GM18508 (cell line): Measurements from ENCODE around the gene PHACTR3.

Experiments
- ATAC-seq: cut with Tn5 transposase; IDR thresholded peaks from one replicate; pipeline ENCODE4 v1.9.1; 2021; ENCODE audit warnings: moderate number of reproducible peaks; ENCODE audit not compliant: insufficient read depth, unreplicated experiment

Gene PHACTR3

DNA sequence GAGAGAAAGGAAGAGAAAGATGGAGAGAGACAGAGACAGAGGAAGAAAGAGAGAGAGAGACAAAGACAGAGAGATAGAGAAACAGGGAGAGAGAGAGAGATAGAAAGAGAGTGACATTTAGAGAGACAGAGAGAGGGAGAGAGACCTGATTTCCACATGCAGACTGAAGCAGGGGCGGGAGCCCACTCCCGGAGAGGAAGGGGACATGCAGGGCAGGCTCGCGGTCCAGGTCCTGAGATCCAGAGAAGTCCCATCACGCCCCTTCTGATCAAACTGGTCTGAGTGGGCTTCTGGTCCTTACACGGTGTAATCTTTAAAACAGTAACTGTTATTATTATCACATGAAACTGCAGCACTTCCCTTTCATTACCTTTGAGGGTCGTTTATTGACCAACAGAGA lies 62.2 kb downstream of the PHACTR3 start:
- ATAC-seq, result no peak

DNA sequence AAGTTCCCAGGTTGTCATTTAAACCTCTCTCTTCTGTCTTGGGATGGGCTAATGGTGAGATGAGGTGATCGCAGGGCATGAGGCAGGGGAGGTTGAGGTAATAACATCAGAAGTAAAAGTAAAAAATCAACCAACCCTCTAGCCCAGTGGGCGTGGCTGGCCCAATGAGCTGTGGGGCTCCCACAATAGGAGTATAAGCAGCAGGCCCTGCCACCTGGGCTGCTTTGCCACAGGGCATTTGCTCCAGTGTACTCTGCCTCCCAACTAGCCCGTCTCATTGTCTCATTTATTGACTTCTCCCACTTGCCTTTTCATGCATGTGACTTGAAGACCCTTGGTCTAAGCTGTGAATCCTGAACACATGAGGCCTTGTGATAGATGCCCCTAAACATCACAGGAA lies 62.8 kb downstream of the PHACTR3 start:
- no peak for ATAC-seq

DNA sequence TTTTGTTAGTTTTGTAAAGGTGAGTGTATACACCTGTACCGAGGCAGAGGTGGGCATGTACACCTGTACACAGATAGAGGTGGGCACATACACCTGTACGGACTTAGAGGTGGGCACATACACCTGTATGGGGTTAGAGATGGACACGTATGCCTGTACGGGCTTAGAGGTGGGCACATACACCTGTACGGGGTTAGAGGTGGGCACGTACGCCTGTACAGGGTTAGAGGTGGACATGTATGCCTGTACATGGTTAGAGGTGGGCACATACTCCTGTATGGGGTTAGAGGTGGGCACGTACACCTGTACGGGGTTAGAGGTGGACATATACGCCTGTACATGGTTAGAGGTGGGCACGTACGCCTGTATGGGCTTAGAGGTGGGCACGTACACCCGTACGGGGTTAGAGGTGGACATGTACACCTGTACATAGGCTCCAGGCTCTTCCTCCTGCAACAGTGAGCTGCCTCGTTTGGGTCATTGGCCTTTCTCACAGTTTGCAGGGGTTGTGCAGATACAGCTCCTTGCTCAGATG lies 63.7 kb downstream of the PHACTR3 start:
- ATAC-seq, result no peak

DNA sequence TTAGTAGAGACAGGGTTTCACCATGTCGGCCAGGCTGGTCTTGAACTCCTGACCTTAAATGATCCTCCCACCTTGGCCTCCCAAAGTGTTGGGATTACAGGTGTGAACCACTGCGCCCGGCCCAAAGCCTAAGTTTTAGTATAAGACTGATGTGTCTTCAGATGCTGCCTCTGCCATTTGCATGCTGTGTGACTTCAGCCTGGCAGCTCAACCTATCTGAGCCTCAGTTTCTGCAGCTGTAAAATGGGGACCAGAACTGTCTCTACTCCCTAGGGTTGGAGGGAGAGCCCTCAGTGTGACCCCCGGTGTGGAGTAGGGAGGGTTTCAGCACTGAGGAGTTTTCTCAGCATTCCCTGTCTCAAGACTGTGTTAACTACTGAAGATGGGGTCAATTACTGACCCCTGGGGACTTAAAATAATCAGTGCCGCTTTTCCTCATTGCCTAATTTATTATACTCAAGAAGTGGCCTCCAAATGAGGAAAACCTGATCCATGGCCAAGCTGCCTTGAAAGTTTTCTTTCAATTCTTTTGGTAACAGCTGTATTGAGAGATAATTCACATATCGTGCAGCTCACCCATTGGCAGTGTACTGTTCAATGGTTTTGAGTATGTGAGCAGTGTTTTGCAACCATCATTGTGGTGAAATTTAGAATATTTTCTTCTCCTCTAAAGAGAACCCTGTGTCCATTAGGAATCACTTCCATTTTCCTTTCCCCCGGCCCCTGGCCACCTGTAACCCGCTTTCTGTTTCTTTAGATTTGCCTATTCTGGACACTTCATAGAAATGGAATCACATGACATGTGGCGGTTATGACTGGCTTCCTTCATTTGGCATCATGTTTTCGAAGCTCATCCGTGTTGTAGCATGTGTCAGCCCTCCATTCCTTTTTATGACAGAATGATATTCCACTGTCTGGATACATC lies 64.8 kb downstream of the PHACTR3 start:
- ATAC-seq, result no peak

DNA sequence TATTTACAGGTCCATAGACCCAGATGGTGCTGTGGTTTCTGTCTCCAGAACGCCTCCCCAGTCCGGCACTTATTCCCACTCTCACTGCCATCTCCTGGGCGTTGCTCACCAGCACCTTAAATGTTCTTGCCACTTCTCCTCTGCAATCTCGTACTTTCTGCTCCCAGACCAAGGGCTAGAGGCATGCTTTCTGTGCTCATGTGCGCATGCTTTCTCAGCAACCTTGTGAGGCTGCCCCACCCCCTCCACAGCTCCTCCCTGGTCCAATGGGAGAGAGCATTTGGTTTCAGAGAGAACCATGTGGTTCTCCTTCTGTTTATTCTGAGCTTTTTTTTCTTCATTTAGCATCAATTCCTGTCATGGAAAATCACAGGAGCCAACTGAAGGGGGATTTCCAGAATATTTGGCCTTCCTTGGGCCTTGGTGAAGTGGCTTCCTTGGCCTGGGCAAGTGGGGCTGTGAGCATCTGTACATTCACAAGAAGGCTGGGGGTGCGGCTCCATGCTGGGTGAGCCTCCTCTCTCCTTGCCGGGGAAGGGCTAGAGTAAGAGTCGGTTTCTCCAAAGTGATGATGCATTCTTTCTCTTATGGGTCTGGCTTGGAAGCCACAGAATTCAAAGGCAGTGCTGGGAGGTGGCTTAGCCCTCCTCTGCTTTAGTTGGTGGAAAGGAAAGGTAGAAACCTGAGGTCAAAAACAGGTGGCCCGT lies 66.6 kb downstream of the PHACTR3 start:
- ATAC-seq, result no peak

DNA sequence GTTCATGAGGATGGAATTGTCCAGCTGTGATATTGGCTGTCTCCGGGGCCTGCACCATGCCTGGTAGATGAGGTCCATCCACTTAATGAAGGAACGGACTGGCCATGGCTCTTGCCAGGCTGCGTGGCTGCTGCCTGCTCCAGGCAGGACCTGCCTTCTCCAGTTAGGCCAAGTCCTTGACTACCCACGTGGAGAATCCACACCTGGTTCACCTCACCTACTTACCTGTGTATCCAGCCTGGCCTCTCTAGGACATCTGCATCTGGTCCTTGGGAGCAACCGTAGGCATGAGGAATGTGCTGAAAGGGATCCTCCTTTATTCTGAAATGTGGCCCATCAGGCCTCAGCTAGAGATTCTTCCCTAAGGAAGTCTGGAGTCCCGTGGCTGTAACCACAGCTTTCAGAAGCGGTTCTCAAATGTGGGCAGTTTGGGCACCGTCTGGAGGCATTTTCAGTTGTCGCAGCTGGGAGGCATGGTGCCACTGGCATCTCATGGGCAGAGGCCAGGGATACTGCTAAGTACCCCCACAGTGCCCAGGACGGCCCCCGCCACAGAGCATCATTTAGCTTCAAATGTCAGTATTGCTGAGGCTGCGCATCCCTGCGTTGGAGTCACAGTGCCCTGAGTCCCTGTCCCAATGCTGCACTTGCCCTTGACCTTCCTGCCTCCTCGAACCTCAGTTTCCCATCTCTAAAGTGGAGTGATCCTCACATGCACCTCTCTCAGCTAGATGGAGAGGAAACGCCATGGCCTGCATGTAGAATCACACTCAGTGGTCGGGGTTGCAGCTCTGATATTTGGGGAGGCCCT lies 67.5 kb downstream of the PHACTR3 start:
- ATAC-seq, result no peak

DNA sequence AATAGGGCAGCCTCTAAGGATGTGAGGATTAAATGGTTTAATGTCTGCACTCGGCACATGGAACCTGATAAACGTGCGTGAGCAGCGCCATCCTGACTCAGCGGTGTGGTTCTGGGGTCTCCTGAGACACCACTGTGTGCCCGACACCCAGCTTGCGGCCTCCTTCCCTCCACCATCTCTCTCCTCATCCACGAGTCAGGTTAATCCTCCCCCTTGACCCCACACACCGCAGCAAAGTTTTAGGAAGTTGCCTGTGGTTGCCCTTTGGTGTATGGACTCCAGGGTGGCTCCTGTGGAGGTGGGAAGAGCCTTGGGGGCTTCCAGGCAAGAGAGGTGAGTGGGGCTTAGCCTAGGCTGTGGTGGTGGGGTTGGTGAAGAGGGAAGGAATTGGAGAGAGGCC lies 68.2 kb downstream of the PHACTR3 start:
- ATAC-seq, result no peak

DNA sequence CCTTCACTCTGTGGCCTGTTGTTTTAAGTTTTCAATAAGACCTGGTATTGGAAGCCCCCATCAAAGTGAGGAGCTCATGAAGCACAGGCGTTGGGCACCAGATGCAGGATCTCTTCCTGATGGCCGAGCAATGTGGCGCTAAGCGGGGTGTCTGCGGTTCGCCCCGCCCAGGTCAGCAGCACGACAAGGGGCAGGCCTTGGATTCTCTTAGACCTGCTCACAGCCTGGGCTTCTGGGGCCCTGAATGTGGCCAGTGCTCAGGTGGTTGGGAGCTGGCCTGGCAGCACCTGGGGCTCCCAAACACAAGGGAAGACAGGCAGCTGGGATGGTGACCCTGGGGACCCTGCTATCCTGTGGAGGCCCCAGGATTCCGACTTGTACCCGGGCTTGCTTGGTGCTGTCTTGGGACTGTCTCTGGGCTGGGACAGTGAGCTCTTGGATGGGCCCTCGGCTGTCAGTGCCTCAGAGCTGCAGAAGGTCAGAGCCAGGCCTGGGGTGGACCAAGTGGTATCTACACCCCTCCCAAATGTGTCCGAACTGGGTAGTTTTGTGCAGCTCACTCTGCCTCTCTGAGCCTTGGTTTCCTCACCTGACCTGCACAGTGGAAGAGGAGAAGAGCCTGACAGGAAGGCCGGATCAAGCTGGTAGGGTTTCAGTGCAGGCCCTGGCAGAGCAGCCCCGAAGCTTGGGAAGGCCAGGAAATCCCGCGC lies 69.1 kb downstream of the PHACTR3 start:
- ATAC-seq, result no peak

DNA sequence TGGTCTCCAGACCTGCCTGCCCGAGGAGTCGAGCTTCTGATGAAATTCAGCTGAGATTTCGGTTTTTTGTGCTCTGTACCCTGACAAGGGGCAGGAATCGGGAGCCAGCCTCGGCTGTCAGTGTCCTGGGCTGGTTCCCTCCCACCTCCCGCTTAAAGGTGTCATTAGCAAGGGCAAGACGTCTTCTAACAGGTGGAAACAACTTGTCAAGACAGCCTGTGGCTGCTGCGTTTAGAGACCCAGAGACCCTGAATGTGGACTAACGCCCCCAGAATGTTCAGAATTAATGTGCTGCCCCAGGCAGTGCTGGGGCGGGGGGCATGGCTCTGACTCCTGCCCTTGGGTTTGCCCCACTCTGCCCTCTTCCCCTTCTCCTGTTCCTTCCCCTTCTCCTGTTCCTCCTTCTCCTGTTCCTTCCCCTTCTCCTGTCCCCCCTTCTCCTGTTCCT lies 69.7 kb downstream of the PHACTR3 start:
- no peak for ATAC-seq

DNA sequence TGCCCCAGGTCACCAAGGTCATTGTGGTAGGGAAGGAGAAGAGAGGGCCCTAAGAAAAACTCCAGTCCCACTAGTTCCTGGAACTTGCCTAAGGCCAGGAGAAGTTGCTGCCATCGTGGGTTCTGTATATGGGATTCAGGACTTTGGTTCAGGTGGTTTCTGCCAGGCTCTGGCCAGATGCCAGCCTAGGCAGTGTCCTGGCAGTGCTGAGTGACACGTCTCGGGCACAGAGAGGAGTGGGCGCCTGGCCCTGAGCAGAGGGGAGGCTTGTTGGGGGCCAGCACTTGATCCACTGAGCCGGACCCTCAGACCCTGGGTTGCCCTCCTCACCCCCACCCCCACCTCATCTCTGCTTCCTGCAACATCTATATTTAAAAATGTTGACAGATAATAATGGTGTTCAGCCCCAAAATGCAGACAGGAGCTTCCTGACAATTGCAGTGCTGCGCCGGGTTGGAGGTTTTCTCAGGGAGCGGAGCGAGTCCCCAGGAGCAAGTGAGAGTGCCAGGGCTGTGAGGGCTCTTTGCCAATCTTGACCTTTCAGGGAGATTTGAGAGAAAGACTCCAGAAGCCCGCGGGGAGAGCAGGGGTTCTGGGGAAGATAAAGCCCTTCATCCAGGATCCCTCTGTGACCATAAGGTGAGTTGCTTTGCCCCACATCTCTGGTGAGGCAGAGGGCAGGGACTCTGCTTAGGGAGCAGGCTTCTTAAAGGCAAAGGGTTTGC lies 71.9 kb downstream of the PHACTR3 start:
- ATAC-seq, result no peak

DNA sequence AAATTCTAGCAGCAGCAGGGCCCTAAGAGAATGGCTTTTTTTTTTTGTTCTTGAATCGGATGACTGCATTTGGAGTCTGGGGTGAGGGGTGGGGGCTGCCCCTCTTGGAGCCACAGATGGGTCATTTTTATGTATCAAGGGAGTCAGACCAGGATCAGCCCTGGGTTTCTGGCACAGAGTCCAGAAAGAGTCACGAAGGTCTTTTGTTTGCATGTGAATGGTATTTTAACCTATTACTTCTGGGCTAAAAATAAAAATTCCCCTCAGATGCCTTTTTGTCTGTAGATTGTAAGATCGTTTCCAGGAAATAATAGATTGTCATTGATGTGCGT lies 72.5 kb downstream of the PHACTR3 start:
- no peak for ATAC-seq

DNA sequence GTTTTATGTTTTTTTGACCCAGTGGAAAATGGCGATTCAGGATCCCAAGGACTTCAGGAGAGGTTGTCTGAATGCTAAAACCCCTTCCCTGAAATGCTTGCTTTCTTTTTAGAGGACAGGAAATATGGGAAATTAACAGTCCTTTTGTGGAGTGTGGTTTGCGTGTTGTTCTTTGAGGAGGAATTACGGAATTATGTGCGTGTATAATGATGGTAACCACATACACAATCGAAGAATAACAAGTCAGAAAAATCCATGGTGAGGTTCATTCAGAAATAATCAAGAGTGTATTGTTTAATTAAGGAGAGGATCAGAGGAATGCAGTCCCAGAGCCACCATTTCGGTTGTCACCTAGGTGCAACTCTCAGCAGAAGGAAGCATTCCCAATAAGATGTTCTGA lies 73.2 kb downstream of the PHACTR3 start:
- no peak for ATAC-seq

DNA sequence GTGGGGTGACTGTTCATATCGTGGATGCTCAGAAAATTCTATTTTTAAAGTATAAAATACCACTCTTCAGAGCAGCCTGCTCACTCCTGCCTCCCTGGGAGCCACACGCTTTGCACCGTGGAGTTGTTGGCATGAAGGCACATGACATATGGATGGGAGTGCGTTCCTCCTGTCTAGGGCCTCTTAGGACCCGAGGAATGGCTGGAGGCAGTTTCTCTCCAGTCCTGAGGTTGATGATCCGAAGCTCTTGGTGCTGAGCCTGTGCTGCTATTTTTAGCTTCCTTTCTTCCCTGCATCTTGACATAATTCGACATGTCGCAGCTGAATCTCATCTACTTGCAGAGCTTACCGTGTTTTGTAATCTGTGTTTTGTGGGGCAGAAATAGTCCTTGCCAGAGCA lies 73.9 kb downstream of the PHACTR3 start:
- ATAC-seq, result no peak

DNA sequence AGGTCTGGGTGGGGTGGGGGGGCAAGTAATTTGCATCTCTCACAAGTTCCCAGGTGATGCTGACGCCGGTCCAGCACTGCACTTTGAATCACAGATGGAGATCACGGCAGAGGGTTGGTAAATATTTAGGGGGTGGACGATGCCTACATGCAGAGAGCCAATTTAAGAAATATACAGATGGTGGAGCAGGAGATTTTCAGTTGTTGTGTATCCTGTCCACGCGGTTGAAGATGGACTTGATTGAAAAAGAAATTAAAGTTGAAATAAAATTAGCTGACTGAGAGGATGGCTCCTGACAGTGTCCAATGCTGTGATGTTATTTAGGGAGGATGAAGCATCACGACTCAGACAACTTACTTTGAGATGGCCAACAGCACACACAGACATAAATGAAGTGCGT lies 74.6 kb downstream of the PHACTR3 start:
- no peak for ATAC-seq

DNA sequence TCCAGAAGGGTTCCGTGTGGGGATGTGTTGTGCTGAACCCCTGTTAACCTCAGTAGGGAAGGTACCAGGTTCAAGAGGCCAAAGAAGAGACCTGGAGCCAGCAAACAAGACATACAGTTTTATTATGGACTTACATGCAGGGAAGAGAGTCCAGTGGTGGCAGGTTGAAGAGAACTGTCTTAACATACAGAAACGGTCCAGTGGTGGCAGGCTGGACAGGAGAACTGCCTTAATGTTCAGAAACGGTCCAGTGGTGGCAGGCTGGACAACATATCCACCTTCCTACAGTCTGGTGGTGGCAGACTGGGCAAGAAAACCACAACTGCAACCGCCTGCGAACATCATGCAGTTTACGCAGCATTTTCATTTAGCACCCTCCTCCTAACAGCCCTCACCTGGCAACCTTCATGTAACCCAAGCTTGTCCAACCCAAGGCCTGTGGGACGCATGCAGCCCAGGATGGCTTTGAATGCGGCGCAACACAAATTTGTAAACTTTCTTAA lies 75.9 kb downstream of the PHACTR3 start:
- ATAC-seq, result no peak

DNA sequence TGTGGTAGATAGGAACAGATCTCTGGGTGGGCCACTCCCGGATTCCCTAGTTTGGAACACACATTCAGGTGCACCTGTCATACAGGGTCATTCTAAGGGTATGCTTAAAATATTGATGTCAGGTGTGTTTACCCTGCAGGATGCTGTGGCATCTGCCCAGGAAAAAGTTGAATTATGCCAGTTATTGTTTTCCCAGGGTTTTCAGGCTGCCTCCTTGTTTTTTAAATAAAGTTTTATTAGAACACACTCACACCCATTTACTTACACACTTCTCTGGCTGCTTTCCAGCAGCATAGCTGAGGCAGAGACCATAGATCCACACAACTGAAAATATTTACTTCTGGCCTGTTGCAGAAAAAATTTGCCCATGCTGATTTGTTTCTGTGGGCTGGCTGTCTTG lies 76.5 kb downstream of the PHACTR3 start:
- ATAC-seq, result no peak

DNA sequence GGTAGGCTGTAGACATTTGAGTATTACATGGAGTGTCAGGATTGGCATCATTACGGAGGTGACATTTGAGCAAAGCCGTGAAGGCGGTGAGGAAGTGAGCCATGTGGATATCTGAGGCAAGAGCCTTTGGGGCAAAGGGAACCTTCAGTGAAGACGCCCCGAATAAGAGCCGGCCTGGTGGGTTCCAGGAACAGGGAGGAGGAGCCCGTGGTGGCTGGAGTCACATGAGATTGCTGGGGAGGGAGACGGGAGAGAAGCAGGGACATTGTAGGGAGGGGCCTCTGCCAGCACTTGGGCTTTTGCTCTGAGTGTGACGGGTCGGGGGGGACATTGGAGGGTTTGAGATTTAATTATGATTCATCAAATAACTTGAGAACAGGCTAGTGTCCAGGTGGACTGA lies 78.3 kb downstream of the PHACTR3 start:
- ATAC-seq, result no peak

DNA sequence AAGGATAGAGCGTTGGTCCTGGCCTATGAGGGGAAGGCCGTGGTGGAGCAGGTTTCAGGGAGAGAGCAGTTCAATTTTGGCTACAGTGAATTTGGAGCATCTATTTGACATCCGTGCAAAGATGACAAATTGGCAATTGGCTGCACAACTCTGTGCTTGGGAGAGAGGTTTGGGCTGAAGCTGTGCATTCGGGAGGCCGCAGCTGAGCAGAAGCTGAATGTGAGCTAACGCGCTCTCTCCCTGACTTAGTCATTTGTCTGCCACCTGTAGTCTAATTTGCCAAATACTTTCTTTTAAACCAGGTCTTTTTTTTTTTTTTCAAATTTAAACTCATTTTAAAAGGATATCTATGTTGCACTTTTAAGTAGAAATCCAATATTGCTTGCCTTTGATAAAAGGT lies 78.8 kb downstream of the PHACTR3 start:
- ATAC-seq, result no peak

DNA sequence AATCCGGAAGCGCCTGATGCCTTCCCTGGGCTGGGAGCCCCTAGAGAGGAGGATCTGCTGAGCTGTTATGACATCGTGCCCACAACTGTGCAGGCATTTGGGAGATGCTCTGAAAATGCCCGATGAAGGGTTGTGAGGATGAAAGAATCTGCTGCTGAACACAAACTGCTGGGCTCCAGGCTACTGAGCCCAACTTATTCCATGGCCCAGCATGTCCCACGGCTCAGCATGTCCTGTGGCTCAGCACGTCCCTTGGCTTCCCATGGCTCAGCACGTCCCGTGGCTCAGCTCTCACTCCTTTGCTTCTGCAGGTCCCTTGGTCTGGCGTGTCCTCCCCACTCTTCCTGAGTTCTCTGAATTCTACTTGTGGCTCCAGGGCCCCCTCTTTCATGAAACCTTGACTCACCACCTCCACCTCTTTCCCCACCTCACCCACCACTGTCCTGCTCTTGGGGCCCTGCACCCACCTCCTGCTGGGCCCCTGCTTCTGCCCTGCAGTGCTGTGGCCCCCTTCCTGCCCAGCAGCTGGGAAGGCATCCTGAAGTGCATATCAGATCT lies 80.4 kb downstream of the PHACTR3 start:
- ATAC-seq, result no peak
